ENCODE results near the gene TRIM40.
A peak's percentile ranks its signal among the peaks of the same experiment; 100 is the strongest.

TRIM40 gene

GRCh38 chr6:30135757-30136156, at the start of gene TRIM40:
Gene TRIM40, plus strand, starts transcription at chr6:30136140. Its CDS starts 897 bp downstream, at chr6:30137037.
- no peak for DNase-seq (ENCODE audit: low spot score)

DNA sequence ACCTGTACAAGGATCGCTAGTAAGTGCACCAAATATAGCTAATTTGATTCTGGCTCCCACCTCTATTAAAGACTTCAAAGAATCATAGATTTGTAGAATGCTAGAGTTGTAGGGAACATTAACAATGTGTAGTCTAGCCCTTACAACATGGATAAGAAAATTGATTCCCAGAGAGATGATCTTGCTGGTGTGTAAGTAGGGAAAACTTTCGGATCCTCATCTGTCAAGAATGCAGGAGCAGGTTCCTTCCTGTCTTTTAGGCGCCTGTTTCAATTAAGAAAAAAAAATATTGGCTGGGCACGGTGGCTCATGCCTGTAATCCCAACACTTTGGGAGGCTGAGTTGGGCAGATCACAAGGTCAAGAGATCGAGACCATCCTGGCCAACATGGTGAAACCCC, 48.1 kb upstream of the TRIM40 start:
- no peak for DNase-seq (ENCODE audit: low spot score)

DNA sequence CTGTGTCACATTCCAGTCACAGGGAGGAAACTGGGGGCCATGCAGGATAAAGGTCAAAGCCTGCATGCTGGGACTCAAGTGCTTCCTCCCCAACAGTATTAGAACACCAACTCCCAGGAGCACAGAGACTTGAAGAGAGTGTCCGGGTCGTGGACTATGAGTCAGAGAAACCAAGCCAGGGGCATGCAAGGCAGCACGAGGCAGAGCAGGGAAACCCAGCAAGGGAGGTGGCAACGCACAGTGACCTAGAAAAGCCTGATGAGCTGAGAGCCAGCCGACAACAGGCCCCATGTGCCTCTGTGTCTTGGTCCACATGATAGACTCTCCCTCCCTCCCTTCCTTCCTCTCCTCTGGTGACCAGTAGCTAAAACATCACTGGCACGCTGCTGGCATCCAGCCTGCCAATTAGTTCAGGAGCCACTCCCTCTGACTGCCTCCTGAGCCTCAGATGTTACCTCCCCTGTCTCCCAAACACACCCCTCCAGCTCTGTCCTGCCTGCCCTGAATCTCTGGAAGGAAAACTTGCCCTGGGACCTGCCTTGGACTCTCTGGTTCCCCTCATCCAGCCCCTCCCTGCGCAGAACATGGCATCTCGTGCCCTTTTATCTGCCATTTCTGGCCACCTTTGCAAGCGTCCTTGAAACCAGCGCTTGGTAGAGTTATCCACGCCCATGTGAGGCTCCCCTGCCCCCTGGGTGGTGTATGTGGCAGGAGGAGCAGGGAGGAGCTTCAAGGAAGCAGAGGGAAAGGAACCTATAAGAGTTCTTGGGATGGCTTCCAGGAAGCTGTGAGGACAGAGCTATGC, 44.2 kb upstream of the TRIM40 start:
- DNase-seq (ENCODE audit: low spot score) = no peak

GRCh38 chr6:30092852-30093543, 42.9 kb upstream of the TRIM40 start:
- DNase-seq (ENCODE audit: low spot score) = no peak

- no peak for DNase-seq (ENCODE audit: low spot score)
Measured at GRCh38 chr6:30093951-30094661, 41.8 kb upstream of the TRIM40 start.

DNA sequence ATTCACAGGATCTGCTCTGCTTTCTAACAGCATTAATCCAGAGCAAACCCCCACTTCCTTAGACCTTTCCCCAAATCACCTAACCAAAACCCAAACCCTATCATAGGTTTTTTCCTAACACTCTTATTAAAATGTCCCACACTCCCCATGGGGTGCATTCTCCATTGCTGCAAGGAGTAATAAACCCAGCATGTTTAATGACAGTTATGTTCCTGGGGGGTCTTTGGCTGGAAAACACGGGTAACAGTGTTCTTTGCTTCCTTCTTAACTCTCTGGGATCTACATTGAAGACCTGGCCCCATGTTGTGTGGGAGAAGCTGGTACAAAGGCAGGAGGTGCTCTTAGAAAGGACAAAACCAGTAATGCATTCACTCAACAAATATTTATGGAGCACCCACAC, 39.1 kb upstream of the TRIM40 start:
- no peak for DNase-seq (ENCODE audit: low spot score)

DNA sequence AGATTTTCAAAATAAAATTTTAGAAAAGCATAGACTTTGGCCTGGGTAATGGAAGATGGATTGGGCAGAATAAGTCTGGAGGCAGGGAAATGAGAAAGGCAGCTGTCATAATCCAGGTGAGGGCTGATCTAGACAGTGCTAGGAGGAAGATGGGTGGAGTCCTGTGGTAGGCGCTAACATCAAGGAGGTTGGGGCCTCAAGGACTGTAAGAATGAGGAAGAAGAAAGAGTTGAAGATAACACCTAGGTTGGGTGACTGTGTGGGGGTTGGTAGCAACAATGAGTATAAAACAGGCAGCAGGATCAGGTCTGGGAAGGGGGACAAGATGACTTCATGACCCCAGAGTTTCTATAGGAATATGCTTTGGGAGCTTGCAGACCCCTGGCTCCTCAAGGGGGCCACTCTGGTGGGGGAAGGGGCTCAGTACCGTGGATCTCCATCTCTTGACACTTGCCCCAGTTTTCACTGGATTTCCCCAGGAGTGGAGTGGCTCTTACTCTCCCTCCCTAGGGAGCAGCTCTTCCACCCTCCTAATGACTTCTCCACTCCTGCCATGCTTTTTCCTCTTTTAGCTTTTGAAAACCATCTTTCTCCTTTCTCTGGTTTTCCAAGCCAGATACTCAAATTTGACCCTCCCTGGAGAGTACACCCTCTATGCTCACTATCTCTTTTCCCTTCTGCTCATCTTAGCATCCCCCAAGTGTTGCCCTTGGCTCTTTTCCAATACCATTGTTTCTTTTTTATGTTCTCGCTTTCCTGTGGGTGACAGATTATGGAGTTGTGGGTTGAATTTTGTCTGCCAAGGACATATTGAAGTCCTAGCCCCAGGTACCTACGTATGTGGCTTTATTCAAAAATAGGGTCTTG, 37.8 kb upstream of the TRIM40 start:
- no peak for DNase-seq (ENCODE audit: low spot score)

GRCh38 chr6:30100154-30100553, 35.8 kb upstream of the TRIM40 start:
- no peak for DNase-seq (ENCODE audit: low spot score)

GRCh38 chr6:30100585-30101443, 35.1 kb upstream of the TRIM40 start:
- no peak for DNase-seq (ENCODE audit: low spot score)

DNA sequence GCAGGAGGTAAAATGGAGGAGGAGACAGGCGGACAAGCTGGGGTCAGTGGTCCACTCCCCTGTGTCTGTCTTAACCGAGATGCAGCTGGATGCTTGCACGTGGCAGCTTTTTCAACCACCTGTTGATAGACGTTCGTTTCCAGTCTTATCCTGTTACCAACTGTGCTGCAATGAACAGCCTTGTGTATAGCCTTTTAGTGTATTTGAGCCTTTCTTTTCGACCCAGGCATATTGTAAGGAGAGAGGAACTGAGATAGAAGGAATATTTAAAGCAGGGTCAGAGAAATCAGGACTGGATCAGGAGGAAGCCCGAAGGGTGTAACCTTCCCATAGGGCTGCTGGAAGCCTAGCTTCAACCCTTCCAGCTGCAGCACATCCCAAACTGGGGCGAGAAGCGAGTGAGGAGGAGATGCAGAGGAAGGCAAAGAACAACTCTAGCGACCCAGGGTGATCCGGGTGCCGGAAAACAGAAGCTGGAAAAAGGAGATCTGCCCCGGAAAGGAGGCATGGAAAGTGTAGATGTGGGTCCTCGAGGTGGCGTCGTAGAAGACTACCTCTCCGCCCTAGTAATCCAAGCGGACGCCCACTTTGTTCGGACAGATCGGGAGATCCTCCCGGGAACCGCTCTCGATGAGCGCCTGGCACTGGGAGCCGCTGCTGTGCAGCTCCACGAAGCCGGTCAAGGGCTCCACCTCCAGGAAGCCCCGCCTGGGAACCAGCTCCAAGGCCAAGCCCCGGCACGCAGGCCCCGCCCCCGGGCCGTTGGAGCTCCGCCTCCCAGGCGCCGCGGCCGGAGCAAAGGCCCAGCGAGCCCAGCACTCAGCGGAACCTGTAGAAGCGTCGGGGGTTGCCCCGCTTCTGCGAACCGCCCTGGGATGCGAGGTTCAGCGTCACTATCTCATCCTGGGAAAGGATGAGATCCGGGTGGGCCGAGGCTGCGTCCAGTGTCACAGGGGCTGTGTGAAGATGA, 34.2 kb upstream of the TRIM40 start:
- peak; percentile 88 for DNase-seq (ENCODE audit: low spot score)

GRCh38 chr6:30102414-30102969, 33.4 kb upstream of the TRIM40 start:
- no peak for DNase-seq (ENCODE audit: low spot score)

DNA sequence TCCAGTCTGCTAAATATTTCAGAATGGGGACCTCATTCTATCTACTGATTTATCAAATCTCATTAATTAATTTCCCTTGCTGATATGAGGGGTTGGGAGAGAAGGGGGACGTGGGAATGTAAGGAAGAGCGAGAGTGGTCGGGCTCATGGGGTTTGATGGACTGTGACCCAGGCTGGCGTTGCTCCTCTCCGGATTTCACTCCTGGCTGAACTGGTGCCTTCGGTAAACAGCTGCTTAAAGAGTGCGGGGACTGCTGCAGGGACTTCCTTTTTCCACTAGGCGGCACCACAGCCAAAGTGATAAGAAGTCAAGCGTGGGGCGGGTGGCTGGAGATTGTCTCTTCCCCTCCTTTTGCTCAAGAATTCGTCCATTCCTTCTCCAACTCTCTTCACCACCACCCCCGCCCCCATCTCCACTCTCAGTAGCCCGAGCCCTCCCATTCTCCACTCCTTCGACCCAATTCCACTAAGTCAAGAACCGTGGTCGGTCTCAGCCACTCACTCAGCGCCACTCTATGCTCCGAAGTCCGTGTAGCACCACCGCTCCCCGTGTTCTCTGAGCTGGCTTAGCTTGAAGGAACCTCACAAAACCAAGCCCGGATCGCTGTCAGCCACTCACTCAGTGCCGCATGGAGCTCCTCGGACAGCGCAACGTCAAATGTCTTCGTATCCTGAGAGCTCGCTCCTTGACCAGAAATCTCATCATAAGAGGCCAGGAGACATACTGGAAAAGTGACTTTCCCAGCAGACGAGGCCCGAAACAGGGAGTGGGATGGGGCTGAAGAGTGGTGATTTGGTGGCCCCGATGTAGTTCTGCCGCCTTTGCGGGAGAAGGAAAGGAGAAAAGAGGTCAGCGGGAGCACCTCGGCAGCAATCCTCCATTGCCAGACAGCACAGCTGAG, 32.7 kb upstream of the TRIM40 start:
- DNase-seq (ENCODE audit: low spot score) = peak; percentile 88

DNA sequence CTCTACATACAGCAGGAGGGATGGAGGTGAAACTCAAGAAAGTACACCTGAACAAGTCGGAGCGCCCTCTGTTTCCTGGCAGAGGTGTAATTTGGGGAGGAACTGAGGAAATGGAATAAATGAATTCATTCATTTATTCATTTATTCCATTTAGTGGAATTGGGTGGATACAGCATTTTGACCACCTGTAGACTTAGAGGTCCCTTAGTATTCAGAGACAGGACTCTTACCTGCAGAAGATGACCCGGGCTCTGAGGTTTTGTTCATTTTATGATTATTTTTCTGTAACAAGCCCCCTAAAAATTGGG, 32.1 kb upstream of the TRIM40 start:
- no peak for DNase-seq (ENCODE audit: low spot score)

DNA sequence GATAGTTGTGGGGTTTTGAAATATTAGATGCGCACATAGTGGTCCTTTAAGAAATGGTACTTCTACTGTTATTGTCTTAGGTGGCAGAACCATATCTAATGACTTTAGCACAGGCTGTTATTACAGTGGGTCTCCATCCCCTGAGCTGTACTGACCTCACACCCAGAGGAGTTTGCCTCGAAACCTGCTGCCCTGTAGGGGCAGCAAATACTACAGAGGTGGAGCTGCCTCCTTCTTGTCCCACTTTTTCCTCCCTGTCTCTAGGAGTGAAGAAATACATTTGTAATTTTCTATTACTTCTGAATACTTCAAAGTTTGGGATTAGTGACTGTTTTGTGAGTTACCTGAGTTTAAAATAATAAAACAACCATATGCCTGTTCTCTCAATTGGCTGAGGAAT, 31.3 kb upstream of the TRIM40 start:
- no peak for DNase-seq (ENCODE audit: low spot score)

GRCh38 chr6:30111266-30111856, 24.6 kb upstream of the TRIM40 start:
- no peak for DNase-seq (ENCODE audit: low spot score)

DNA sequence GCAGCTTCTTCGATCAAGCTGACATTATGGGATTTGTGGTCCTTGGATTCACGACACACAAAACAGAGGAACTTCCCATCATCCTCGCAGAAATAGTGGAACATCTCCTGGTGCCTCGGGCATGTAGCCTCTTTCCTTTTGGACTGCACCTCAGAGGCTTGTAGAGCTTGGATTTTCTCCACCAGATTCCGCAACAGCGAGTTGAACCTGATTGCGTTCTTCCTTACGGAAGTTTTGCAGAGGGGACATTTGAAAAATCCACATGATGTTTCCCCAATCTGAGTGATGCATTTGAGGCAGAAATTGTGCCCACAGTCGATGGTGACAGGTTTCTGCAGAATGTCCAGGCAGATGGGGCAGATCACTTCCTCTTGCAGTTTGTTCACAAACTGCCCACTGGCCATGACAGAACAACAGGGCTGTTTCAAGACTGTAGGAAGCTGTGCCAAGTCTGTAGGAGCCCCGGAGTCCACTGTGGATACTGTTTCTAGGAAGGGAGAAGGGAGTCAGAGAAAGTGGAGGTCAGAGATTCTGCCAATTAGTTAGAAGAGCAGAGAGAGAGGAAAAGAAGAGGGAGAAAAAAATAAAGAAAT, 23.4 kb upstream of the TRIM40 start:
- no peak for DNase-seq (ENCODE audit: low spot score)

- DNase-seq (ENCODE audit: low spot score) = no peak
Measured at GRCh38 chr6:30113003-30113759, 22.8 kb upstream of the TRIM40 start, which contains the start of gene TRIM31. Gene TRIM31, minus strand, starts transcription at chr6:30113090. Its CDS starts 285 bp downstream, at chr6:30112805.
